ENCODE results near the gene CTSD.

The CTSD gene

GRCh38 chr11:1751999-1752906 lies 11.5 kb downstream of the CTSD start:
- Histone ChIP-seq H3K4me3 (peak overlapping the region; percentile 33; the same call in 1 of the 2 replicates), H3K27ac (peak overlapping the region; percentile 86), H3K9me3 (no peaks in the 10 kb centered on the region), H3K27me3 (peaks cover 24% of the 10 kb centered on the region), H3K36me3 (peaks cover 23% of the 10 kb centered on the region), H3K4me1 (peaks cover 97% of the 10 kb centered on the region), H3K9ac (peak overlapping the region; percentile 71), H4K20me1 (peaks cover 52% of the 10 kb centered on the region), H3K4me2 (peak overlapping the region; percentile 89)
- TF ChIP-seq Cebpa-rat (IDR thresholded peaks at IDR 0.05) = no peak

DNA sequence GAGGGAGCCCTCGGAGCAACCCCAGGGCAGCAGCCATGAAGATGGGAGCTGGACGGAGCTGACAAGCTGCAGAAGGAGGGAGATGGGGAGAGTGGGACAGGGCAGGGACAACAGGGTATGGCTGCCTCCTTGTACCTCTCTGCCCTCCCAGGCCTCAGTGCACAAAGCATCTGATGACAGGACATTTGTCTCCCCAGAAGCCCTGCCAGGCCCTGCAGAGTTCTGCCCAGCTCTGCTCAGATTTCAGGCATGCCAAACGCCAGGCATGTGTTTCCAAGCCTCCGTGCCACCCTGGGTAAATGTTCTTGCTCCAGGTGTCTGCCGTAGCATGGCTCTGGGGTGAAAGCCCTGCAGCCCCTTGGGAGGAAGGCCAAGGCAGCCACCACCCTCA lies 12.2 kb downstream of the CTSD start:
- peaks cover 52% of the 10 kb centered on the region for H4K20me1 ChIP-seq
- no peak for TF ChIP-seq Cebpa-rat (IDR thresholded peaks at IDR 0.05)
- H3K4me1 ChIP-seq = peaks cover 97% of the 10 kb centered on the region
- peaks cover 24% of the 10 kb centered on the region for H3K27me3 ChIP-seq
- H3K36me3 ChIP-seq = peaks cover 16% of the 10 kb centered on the region; the same call in 1 of the 2 replicates
- 0 out of 2 replicates have a peak overlapping the region, but pooled peaks have one; percentile 9 for H3K4me3 ChIP-seq
- peak overlapping the region; percentile 89 for H3K4me2 ChIP-seq
- H3K27ac ChIP-seq = peak overlapping the region; percentile 86
- peak overlapping the region; percentile 71 for H3K9ac ChIP-seq
- no peaks in the 10 kb centered on the region for H3K9me3 ChIP-seq

DNA sequence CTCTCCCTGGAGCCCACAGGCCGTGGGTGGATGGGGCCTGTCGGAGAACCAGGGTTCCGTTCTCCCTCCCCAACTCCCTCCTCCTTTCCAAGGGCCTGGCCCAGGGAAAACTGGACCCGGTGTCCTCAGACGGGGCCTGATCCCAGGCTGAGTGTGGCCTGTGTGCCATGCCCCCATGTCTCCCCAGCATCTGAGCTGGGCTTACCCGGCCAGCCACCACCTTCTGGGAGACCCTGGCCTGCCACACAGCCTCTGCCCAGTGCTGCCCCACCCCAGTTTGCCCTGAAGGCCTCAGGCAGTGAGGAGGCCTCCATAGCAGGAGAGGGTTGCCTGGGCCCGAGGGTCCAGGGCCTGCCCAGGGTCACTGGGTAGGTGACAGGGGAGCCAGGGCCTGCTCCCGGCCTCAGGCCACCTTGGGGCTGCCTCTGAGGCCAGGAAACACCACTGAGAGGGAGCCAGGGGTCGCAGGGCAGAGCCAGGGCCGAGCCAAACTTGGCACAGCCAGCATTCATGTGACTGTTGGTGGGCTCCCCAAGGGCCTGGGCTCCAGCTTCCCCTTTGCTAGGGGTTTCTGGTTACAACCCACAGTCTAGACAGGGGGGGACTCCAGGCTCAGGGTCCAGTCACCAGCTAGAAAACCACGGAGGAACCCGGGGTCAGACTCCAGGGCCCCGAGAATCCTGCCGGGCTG lies 12.7 kb downstream of the CTSD start:
- peak overlapping the region; percentile 71 for H3K9ac ChIP-seq
- H3K9me3 ChIP-seq = no peaks in the 10 kb centered on the region
- peaks cover 94% of the 10 kb centered on the region for H3K4me1 ChIP-seq

GRCh38 chr11:1750481-1750839 lies 13.3 kb downstream of the CTSD start, which contains the start of gene IFITM10:
Gene IFITM10, minus strand, starts transcription at chr11:1750595. Its CDS starts 153 bp downstream, at chr11:1750442.
- Histone ChIP-seq H3K9me3 (no peaks in the 10 kb centered on the region), H3K36me3 (peaks cover 13% of the 10 kb centered on the region; the same call in 1 of the 2 replicates), H3K4me1 (peaks cover 89% of the 10 kb centered on the region), H3K27ac (peak within 1 kb of the TSS; percentile 86), H3K9ac (peak within 1 kb of the TSS; percentile 71), H3K4me2 (peak within 1 kb of the TSS; percentile 89), H3K27me3 (peaks cover 24% of the 10 kb centered on the region), H4K20me1 (peaks cover 47% of the 10 kb centered on the region), H3K4me3 (0 out of 2 replicates have a peak within 1 kb of the TSS, but pooled peaks have one; percentile 9)
- no peak for TF ChIP-seq Cebpa-rat (IDR thresholded peaks at IDR 0.05)

More for the DNA sequence above, 12.7 kb downstream of the CTSD start:
- Histone ChIP-seq H3K27ac (peak overlapping the region; percentile 86), H3K4me3 (0 out of 2 replicates have a peak overlapping the region, but pooled peaks have one; percentile 9), H4K20me1 (peaks cover 52% of the 10 kb centered on the region), H3K4me2 (peak overlapping the region; percentile 89), H3K27me3 (peaks cover 24% of the 10 kb centered on the region), H3K36me3 (peaks cover 15% of the 10 kb centered on the region; the same call in 1 of the 2 replicates)
- TF ChIP-seq Cebpa-rat (IDR thresholded peaks at IDR 0.05) = no peak

- Histone ChIP-seq H3K27ac (no peak overlapping the region; the same call in 1 of the 2 replicates), H3K9ac (no peak overlapping the region), H3K4me3 (no peak overlapping the region), H3K9me3 (no peaks in the 10 kb centered on the region), H4K20me1 (peaks cover 39% of the 10 kb centered on the region), H3K36me3 (peaks cover 5% of the 10 kb centered on the region; the same call in 1 of the 2 replicates), H3K4me2 (peak overlapping the region; percentile 89), H3K4me1 (peaks cover 81% of the 10 kb centered on the region), H3K27me3 (peaks cover 24% of the 10 kb centered on the region)
- no peak for TF ChIP-seq Cebpa-rat (IDR thresholded peaks at IDR 0.05)
Measured at GRCh38 chr11:1749395-1750351, 14.1 kb downstream of the CTSD start.

DNA sequence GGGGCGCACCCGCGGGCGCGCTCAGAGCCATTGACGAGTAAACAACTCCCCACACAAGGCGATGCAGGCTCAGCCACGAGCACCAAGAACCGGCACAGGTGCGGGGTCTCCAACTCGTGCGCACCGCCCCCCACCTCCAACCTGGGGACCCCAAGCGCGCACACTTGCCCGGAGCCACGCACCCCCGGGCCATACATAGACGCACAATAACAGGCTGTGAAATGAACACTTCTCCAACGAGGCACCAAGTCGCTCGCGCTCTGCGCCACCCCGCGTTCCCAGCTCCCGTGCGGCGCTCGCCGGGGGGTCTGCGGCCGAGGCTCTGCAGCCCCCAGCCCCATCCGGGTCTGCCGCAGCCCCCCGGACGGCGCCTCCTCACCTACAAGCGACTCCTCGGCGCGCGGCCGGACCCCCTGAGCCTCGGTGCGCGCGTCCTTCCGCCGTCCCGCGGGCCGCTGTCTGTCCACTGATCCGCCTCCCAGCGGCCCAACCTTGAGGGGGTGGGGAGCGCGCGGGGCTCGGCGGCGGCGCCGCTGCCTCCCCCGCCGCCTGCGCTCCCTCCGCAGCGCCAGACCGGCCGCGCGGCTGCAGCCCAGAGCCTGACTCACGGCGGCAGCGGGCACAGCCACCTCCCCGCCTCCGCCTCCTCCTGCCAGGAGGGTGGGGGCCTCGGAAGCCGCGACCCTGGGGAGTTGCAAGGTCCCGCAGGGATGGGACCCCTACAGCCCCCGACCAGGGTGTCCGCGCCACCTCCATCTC lies 14.9 kb downstream of the CTSD start:
- peaks cover 38% of the 10 kb centered on the region for H4K20me1 ChIP-seq
- H3K27ac ChIP-seq = peak overlapping the region; percentile 22; the same call in 1 of the 2 replicates

DNA sequence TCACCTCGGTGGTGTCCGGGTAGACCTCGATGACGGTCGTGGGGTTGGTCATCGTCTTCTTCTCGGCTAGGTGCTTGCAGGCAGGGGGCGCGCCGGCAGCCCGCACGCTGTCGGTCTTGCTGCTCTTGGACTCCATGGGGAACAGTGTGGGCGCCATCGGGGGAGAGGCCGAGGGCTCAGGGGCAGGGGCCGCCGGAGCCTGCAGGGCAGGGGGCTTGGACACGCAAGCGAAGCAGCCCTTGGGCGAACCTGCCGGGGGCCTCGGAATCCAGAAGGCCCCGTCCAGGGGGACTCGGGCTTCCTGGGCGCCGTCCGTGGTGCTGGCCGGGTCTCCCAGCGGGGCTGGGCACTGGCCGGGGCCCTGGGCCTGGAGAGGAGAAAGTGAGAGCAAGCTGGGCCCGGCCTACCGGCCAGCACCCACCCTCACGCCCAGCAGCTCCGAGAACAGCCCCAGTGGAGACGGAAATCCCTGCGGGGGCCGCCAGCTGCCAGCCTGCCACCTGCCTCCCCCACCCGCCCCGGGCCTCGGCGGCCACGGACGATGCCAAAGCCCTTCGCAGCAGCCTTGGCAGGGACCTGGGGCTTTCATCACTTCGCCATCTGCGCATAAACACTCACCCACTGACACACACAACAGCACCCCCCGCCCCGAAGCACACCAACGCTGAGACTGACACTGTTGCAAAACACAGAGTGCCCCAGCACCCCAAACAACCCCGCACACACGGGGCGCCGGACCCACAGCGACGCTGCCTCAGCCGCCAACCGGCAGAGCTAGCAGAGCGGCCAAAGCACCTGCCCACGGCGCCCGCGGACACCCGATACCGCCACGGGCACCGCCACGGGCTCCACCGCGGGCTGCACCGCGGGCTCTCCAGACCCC lies 15.7 kb downstream of the CTSD start:
- Histone ChIP-seq H3K4me1 (peaks cover 67% of the 10 kb centered on the region), H3K9me3 (no peaks in the 10 kb centered on the region), H3K27me3 (peaks cover 24% of the 10 kb centered on the region), H4K20me1 (peaks cover 33% of the 10 kb centered on the region), H3K4me3 (peak overlapping the region; percentile 41; the same call in 1 of the 2 replicates), H3K4me2 (peak overlapping the region; percentile 89), H3K27ac (peak overlapping the region; percentile 22; the same call in 1 of the 2 replicates), H3K36me3 (no peaks in the 10 kb centered on the region; the same call in 1 of the 2 replicates), H3K9ac (no peak overlapping the region)
- TF ChIP-seq Cebpa-rat (IDR thresholded peaks at IDR 0.05) = no peak

More for the DNA sequence above, 14.9 kb downstream of the CTSD start:
- H3K9ac ChIP-seq = no peak overlapping the region
- peaks cover 4% of the 10 kb centered on the region; the same call in 1 of the 2 replicates for H3K36me3 ChIP-seq
- no peak for TF ChIP-seq Cebpa-rat (IDR thresholded peaks at IDR 0.05)
- H3K4me1 ChIP-seq = peaks cover 75% of the 10 kb centered on the region
- H3K9me3 ChIP-seq = no peaks in the 10 kb centered on the region
- peak overlapping the region; percentile 36; the same call in 1 of the 2 replicates for H3K4me3 ChIP-seq
- peak overlapping the region; percentile 89 for H3K4me2 ChIP-seq
- peaks cover 24% of the 10 kb centered on the region for H3K27me3 ChIP-seq

All from BLaER1 (cell line).